Mucosa of descending colon (tissue), 3 donors: ENCODE measurements around the gene TLL1. TPM values are rescaled to one million over a fixed set of nuclear protein-coding genes. Genes with fewer than 3 reads are reported as not detected.

Experiments used
- ATAC-seq: fragments of 200-7000 bp; cut with Tn5 transposase; one replicate; pipeline ENCODE4 v1.9.1; 2020; ENCODE audit warnings: mild to moderate bottlenecking, moderate library complexity
- DNase-seq, 3 donors: peaks; one replicate each; pipeline ENCODE4 v3.0.0-alpha.2; 2020
- H3K36me3 ChIP-seq: fragments of 200-600 bp; one replicate; pipeline ENCODE4 v1.8.0; 2021; ENCODE audit warnings: low read depth, mild to moderate bottlenecking
- H3K4me1 ChIP-seq: fragments of 200-600 bp; one replicate; pipeline ENCODE4 v1.8.0; 2021; ENCODE audit warnings: low read depth, mild to moderate bottlenecking
- H3K4me3 ChIP-seq: fragments of 200-600 bp; one replicate; pipeline ENCODE4 v1.8.0; 2021; ENCODE audit warnings: mild to moderate bottlenecking
- H3K9me3 ChIP-seq: fragments of 200-600 bp; one replicate; pipeline ENCODE4 v1.8.0; 2021; ENCODE audit warnings: mild to moderate bottlenecking
- intact Hi-C, 2 donors: fragments of 100-400 bp; cut with DNase I in 1 of 2; cut with micrococcal nuclease in 1 of 2; formaldehyde crosslinking; loops; one replicate each; pipeline versions ENCODE4 v1.11.0 to v1.11.1; 2022; cut with DNase I, micrococcal nuclease
- total RNA-seq, 3 donors: library from RNA; stranded (reverse); fragmentation: NEBNext Ultra II Directional in 2 of 3; extraction: Animal tissue kit (Norgen Biotek cat#: 25700) in 2 of 3; gene quantifications; one replicate each; pipeline versions ENCODE4 v1.2.1 to v1.2.4, GENCODE V29; 2021 to 2023
- TF ChIP-seq, protein P1 (sequence below): fragments of 200-600 bp; IDR thresholded peaks from one replicate; pipeline ENCODE4 v1.8.0; 2022; ENCODE audit warnings: antibody characterized with exemption, mild to moderate bottlenecking
- donor health status: DM: no; HTN: no; CAD: no; lungs with moderate emphysema.
- donor health status: DM: no; HTN: no; CAD: no.
- donor health status: DM: no; HTN: yes; CAD: no.

The TLL1 gene
- total RNA-seq, 3 donors from 2014 or later: 2.4 to 4.8 (median 2.5) TPM

- Histone ChIP-seq H3K4me3 (no peak overlapping the region), H3K9me3 (no peaks in the 10 kb centered on the region), H3K4me1 (no peaks in the 10 kb centered on the region), H3K36me3 (no peaks in the 10 kb centered on the region)
- no peak for ATAC-seq
- intact Hi-C loops: no loop called here
- no peak for DNase-seq
- TF ChIP-seq, protein P1, sequence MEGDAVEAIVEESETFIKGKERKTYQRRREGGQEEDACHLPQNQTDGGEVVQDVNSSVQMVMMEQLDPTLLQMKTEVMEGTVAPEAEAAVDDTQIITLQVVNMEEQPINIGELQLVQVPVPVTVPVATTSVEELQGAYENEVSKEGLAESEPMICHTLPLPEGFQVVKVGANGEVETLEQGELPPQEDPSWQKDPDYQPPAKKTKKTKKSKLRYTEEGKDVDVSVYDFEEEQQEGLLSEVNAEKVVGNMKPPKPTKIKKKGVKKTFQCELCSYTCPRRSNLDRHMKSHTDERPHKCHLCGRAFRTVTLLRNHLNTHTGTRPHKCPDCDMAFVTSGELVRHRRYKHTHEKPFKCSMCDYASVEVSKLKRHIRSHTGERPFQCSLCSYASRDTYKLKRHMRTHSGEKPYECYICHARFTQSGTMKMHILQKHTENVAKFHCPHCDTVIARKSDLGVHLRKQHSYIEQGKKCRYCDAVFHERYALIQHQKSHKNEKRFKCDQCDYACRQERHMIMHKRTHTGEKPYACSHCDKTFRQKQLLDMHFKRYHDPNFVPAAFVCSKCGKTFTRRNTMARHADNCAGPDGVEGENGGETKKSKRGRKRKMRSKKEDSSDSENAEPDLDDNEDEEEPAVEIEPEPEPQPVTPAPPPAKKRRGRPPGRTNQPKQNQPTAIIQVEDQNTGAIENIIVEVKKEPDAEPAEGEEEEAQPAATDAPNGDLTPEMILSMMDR: no peak
Observed at GRCh38 chr4:165879641-165880040, 6.6 kb downstream of the TLL1 start.

GRCh38 chr4:165894159-165894558 is 21.1 kb downstream of the TLL1 start:
- Histone ChIP-seq H3K9me3 (peaks cover 2% of the 10 kb centered on the region), H3K36me3 (no peaks in the 10 kb centered on the region), H3K4me1 (no peaks in the 10 kb centered on the region), H3K4me3 (no peak overlapping the region)
- ATAC-seq (no peak), DNase-seq (no peak)
- intact Hi-C loops: no loop called here
- TF ChIP-seq, protein P1: no peak

GRCh38 chr4:165905405-165906027 is 32.5 kb downstream of the TLL1 start:
- intact Hi-C loops: no loop called here
- TF ChIP-seq, protein P1: no peak

GRCh38 chr4:165906272-165906671 is 33.2 kb downstream of the TLL1 start:
- Histone ChIP-seq H3K4me1 (no peaks in the 10 kb centered on the region), H3K9me3 (no peaks in the 10 kb centered on the region), H3K36me3 (no peaks in the 10 kb centered on the region), H3K4me3 (no peak overlapping the region)
- intact Hi-C loops: no loop called here
- no peak for DNase-seq
- TF ChIP-seq, protein P1: no peak
- no peak for ATAC-seq

More at GRCh38 chr4:165905405-165906027, 32.5 kb downstream of the TLL1 start:
- no peak overlapping the region for H3K4me3 ChIP-seq
- ATAC-seq (no peak), DNase-seq (no peak)
- no peaks in the 10 kb centered on the region for H3K4me1 ChIP-seq
- no peaks in the 10 kb centered on the region for H3K36me3 ChIP-seq
- no peaks in the 10 kb centered on the region for H3K9me3 ChIP-seq

DNA sequence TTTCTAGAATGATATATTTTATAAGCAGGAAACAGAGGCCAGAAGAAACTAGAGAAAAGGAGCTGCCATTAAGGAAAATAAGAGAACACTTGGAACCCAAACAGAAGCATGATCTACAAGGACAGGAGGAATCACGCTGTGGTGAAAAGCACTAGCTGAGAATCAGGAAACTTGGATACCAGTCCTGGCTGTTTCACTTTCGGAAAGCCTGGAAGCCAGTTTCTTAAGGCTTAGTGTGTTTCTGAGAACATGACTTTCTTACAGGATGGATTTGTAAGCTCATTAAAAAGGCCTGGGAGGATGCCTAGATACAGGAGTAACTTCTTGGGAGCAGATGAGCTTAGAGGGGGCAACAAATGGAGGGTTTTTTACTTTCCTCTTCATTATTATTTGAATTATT is 36.9 kb downstream of the TLL1 start:
- intact Hi-C loops: no loop called here
- ATAC-seq (no peak), DNase-seq (no peak)

More for the DNA sequence above, 36.9 kb downstream of the TLL1 start:
- Histone ChIP-seq H3K36me3 (no peaks in the 10 kb centered on the region), H3K4me3 (no peak overlapping the region), H3K4me1 (no peaks in the 10 kb centered on the region), H3K9me3 (no peaks in the 10 kb centered on the region)
- TF ChIP-seq, protein P1: no peak
